SK-N-SH (cell line): Measurements from ENCODE around the gene LGALS12. TPM values are rescaled to one million over a fixed set of nuclear protein-coding genes. Genes with fewer than 3 reads are reported as not detected.

ENCODE experiments used
- CTCF ChIA-PET: fragments of 300-600, 350-600 bp; formaldehyde crosslinking; extraction: SDS; loops from one replicate; lab custom pipeline; 2021; lab: Yijun Ruan, JAX
- POLR2A ChIA-PET: fragments of 350-600 bp; sonication (Branson Sonifier 250); formaldehyde crosslinking; extraction: SDS; loops from one replicate; lab custom pipeline; 2020; ENCODE audit warnings: antibody characterized with exemption, inconsistent platforms; lab: Yijun Ruan, JAX
- DNase-seq: peaks from one replicate; pipeline ENCODE4 v3.0.0; 2012
- H2AFZ ChIP-seq: fragments of 200-600 bp; sonication (generic); 2 replicates; pipeline ENCODE4 v1.8.1; 2016; ENCODE audit warnings: antibody characterized with exemption, mild to moderate bottlenecking, low read depth
- H3F3A ChIP-seq: fragments of 200-600 bp; sonication (generic); replicated peaks from 2 replicates; pipeline ENCODE3; 2016; ENCODE audit warnings: antibody characterized with exemption, mild to moderate bottlenecking; ENCODE audit not compliant: insufficient read depth
- H3K27ac ChIP-seq, 2 experiments: fragments of 200-500 bp in 1 of 2; fragments of 200-600 bp in 1 of 2; sonication (Bioruptor generic) in 1 of 2; sonication (generic), shearing (Covaris generic) in 1 of 2; 2 replicates each; pipeline versions ENCODE4 v1.5.1 to v1.6.1; 2014 to 2016; ENCODE audit warnings: low read depth in 2 of 2, inconsistent platforms in 1 of 2, low read length in 1 of 2, mild to moderate bottlenecking in 1 of 2, mixed read lengths in 1 of 2
- H3K27me3 ChIP-seq: fragments of 200-600 bp; sonication (generic), shearing (Covaris generic); 2 replicates; pipeline ENCODE4 v1.6.1; 2016; ENCODE audit warnings: mixed run types; ENCODE audit not compliant: insufficient read depth
- H3K36me3 ChIP-seq, 2 experiments: fragments of 200-500 bp in 1 of 2; fragments of 200-600 bp in 1 of 2; sonication (Bioruptor generic) in 1 of 2; sonication (generic) in 1 of 2; replicated peaks in 1 of 2; 2 replicates each; pipeline versions ENCODE3 to v1.5.1; 2014 to 2016; ENCODE audit warnings: low read length in 1 of 2, mild to moderate bottlenecking in 1 of 2; ENCODE audit not compliant: insufficient read depth in 2 of 2, control insufficient read depth in 1 of 2
- H3K4me1 ChIP-seq, 2 experiments: fragments of 200-500 bp in 1 of 2; fragments of 200-600 bp in 1 of 2; sonication (Bioruptor generic) in 1 of 2; sonication (generic), shearing (Covaris generic) in 1 of 2; 2 replicates each; pipeline versions ENCODE4 v1.5.1 to v1.6.1; 2014 to 2016; ENCODE audit warnings: low read depth in 1 of 2, low read length in 1 of 2, mixed run types in 1 of 2; ENCODE audit not compliant: insufficient read depth in 2 of 2, control insufficient read depth in 1 of 2
- H3K4me2 ChIP-seq: fragments of 200-600 bp; sonication (generic), shearing (Covaris generic); 2 replicates; pipeline ENCODE4 v1.6.1; 2017; ENCODE audit warnings: mixed run types
- H3K4me3 ChIP-seq, 2 experiments: fragments of 200-500 bp in 1 of 2; fragments of 200-600 bp in 1 of 2; sonication (Bioruptor generic) in 1 of 2; sonication (generic), shearing (Covaris generic) in 1 of 2; 2 replicates each; pipeline versions ENCODE4 v1.5.1 to v1.8.1; 2014 to 2016; ENCODE audit warnings: low read depth in 2 of 2, inconsistent platforms in 1 of 2, low read length in 1 of 2, mild to moderate bottlenecking in 1 of 2, mixed read lengths in 1 of 2, moderate library complexity in 1 of 2
- H3K79me2 ChIP-seq: fragments of 200-600 bp; sonication (generic); 2 replicates; pipeline ENCODE4 v1.8.1; 2017; ENCODE audit warnings: mild to moderate bottlenecking; ENCODE audit not compliant: insufficient read depth
- H3K9ac ChIP-seq: fragments of 200-600 bp; sonication (generic); 2 replicates; pipeline ENCODE4 v1.6.1; 2017; ENCODE audit warnings: mixed run types
- H3K9me2 ChIP-seq: fragments of 200-600 bp; sonication (generic); 2 replicates; pipeline ENCODE4 v1.6.1; 2017; ENCODE audit warnings: mixed run types
- H3K9me3 ChIP-seq: fragments of 200-600 bp; sonication (generic); 2 replicates; pipeline ENCODE4 v1.6.1; 2017; ENCODE audit warnings: mixed run types, mild to moderate bottlenecking, moderate library complexity
- H4K20me1 ChIP-seq: fragments of 200-600 bp; sonication (generic); 2 replicates; pipeline ENCODE4 v1.6.1; 2017; ENCODE audit warnings: mild to moderate bottlenecking, mixed run types; ENCODE audit not compliant: insufficient read depth
- CTCF ChIP-seq: fragments of 200-600 bp; sonication (generic); IDR thresholded peaks from 2 replicates; pipeline ENCODE4 v1.6.1; 2017; ENCODE audit warnings: antibody characterized with exemption, mild to moderate bottlenecking, moderate library complexity
- ELF1 ChIP-seq: IDR thresholded peaks from 2 replicates; pipeline ENCODE4 v1.4.0; 2012
- FOSL2 ChIP-seq: IDR thresholded peaks from 2 replicates; pipeline ENCODE4 v1.4.0; 2012; ENCODE audit warnings: low read depth, mild to moderate bottlenecking, moderate library complexity, borderline replicate concordance
- FOXM1 ChIP-seq: IDR thresholded peaks from 2 replicates; pipeline ENCODE4 v1.4.0; 2012; ENCODE audit warnings: low read depth, mild to moderate bottlenecking
- IRF3 ChIP-seq: fragments of 150-350 bp; IDR thresholded peaks from 2 replicates; pipeline ENCODE4 v1.6.1; 2016; ENCODE audit warnings: mild to moderate bottlenecking, low read depth, low read length
- JUND ChIP-seq: IDR thresholded peaks from 2 replicates; pipeline ENCODE4 v1.4.0; 2012
- NFIC ChIP-seq: IDR thresholded peaks from 2 replicates; pipeline ENCODE4 v1.4.0; 2012; ENCODE audit warnings: borderline replicate concordance
- NRF1 ChIP-seq: IDR thresholded peaks from 2 replicates; pipeline ENCODE4 v1.6.1; 2012; ENCODE audit warnings: low read depth, mild to moderate bottlenecking, low read length
- PBX3 ChIP-seq: IDR thresholded peaks from 2 replicates; pipeline ENCODE4; 2012
- RCOR1 ChIP-seq: fragments of 150-350 bp; IDR thresholded peaks from 2 replicates; pipeline ENCODE4 v1.6.1; 2017; ENCODE audit warnings: antibody characterized with exemption, low read length
- SIN3A ChIP-seq: IDR thresholded peaks from 2 replicates; pipeline ENCODE4 v1.6.1; 2012; ENCODE audit warnings: low read depth, mild to moderate bottlenecking, low read length, moderate library complexity, borderline replicate concordance
- SMC3 ChIP-seq: IDR thresholded peaks from 2 replicates; pipeline ENCODE4 v1.6.1; 2012; ENCODE audit warnings: low read depth, low read length, improper control_type of control experiment
- TCF12 ChIP-seq: IDR thresholded peaks from 2 replicates; pipeline ENCODE4 v1.4.0; 2012
- TEAD4 ChIP-seq: IDR thresholded peaks from 2 replicates; pipeline ENCODE4 v1.4.0; 2012; ENCODE audit warnings: mild to moderate bottlenecking, borderline replicate concordance; ENCODE audit not compliant: insufficient read depth
- USF2 ChIP-seq: fragments of 150-350 bp; IDR thresholded peaks from 2 replicates; pipeline ENCODE4 v1.6.1; 2017; ENCODE audit warnings: antibody characterized with exemption, low read length, low read depth, borderline replicate concordance
- ZBTB33 ChIP-seq: IDR thresholded peaks from 2 replicates; pipeline ENCODE4 v1.4.0; 2012; ENCODE audit warnings: low read depth, borderline replicate concordance
- WGBS: methylation state at CpG from one replicate; pipeline ENCODE4 v1.1.6; 2017; ENCODE audit warnings: low lambda C conversion rate; 5-methylcytosine and 5-hydroxymethylcytosine counted together
- polyA plus RNA-seq, 3 experiments: library from polyadenylated mRNA; depleted of rRNA; stranded (reverse); fragments of >200 nt; gene quantifications; 2 replicates each; pipeline ENCODE4 v1.2.3, GENCODE V29; 2012

The LGALS12 gene
- polyA plus RNA-seq, 1 of the 3 experiments (the other 2 are of a cell fraction): not detected

- H4K20me1 ChIP-seq: no peaks in the 10 kb centered on the region
- no peak for TF ChIP-seq NRF1
- no peak for TF ChIP-seq JUND
- TF ChIP-seq SIN3A: no peak
- TF ChIP-seq RCOR1: no peak
- TF ChIP-seq FOSL2: no peak
- no peak for TF ChIP-seq ZBTB33
- no peak for TF ChIP-seq IRF3
- TF ChIP-seq USF2: no peak
- TF ChIP-seq CTCF: no peak
- no peak for TF ChIP-seq TCF12
- TF ChIP-seq PBX3: no peak
- TF ChIP-seq SMC3: no peak
- no peak for TF ChIP-seq FOXM1
- no peak for TF ChIP-seq NFIC
- no peak for TF ChIP-seq TEAD4
- no peak for TF ChIP-seq ELF1
- no peaks in the 10 kb centered on the region for H3K79me2 ChIP-seq
- ChIA-PET POLR2A (no interaction called here), CTCF (interaction anchor here (2.2 to 2.7 kb wide), 2 partner anchors 10 to 31 kb away, joined by 10 read pairs; no protein-coding TSS in a partner anchor)
- H2AFZ ChIP-seq: no peak overlapping the region
- H3F3A ChIP-seq: no peaks in the 10 kb centered on the region
- no peaks in the 10 kb centered on the region for H3K9me3 ChIP-seq
- no peak overlapping the region for H3K9ac ChIP-seq
- no peaks in the 10 kb centered on the region for H3K9me2 ChIP-seq
- no peak overlapping the region for H3K27ac ChIP-seq
- no peaks in the 10 kb centered on the region; the same call in 1 of the 2 replicates for H3K27me3 ChIP-seq
- H3K4me1 ChIP-seq: peaks cover 0 to 3% of the 10 kb centered on the region in 2 experiments; a peak in 1 of 4 replicates
- 71% methylated on average over 6 of the region's 7 CpGs for WGBS
- no peaks in the 10 kb centered on the region for H3K36me3 ChIP-seq
- no peak overlapping the region for H3K4me3 ChIP-seq
- no peak overlapping the region for H3K4me2 ChIP-seq
- DNase-seq: no peak
Observed at GRCh38 chr11:63510360-63511047, 4.6 kb downstream of the LGALS12 start.
